IMR-90 (cell line): Measurements from ENCODE around the gene DDIAS. TPM values are rescaled to one million over a fixed set of nuclear protein-coding genes. Genes with fewer than 3 reads are reported as not detected.

Experiments
- ATAC-seq: fragments of 200-7000 bp; cut with Tn5 transposase; 2 replicates; pipeline ENCODE4 v1.9.1; 2020; ENCODE audit warnings: low read depth, mild to moderate bottlenecking, moderate library complexity
- BruUV-seq: library from RNA; stranded (reverse); fragments of 400-500 nt; replicated peaks from 2 replicates; lab custom pipeline; 2021; lab: Mats Ljungman, UMichigan
- CTCF ChIA-PET: fragments of 300-600 bp; formaldehyde crosslinking; extraction: SDS; loops from one replicate; lab custom pipeline; 2021; ENCODE audit warnings: antibody characterized with exemption; lab: Yijun Ruan, JAX
- POLR2A ChIA-PET: fragments of 300-600 bp; sonication (Branson Sonifier 250); formaldehyde crosslinking; loops from one replicate; lab custom pipeline; 2022; ENCODE audit warnings: antibody characterized with exemption; ENCODE audit not compliant: unreplicated experiment; lab: Charles Lee
- DNase-seq: peaks from one replicate; pipeline ENCODE4 v3.0.0; 2013
- H2AFZ ChIP-seq: replicated peaks from 2 replicates; pipeline ENCODE3; 2013; ENCODE audit warnings: low read length, mild to moderate bottlenecking; ENCODE audit not compliant: poor library complexity
- H2AK5ac ChIP-seq: 2 replicates; pipeline ENCODE4 v1.6.1; 2013; ENCODE audit warnings: low read depth, low read length, inconsistent platforms
- H2AK9ac ChIP-seq: replicated peaks from 2 replicates; pipeline ENCODE3; 2013; ENCODE audit warnings: mild to moderate bottlenecking, low read depth, low read length, moderate library complexity; ENCODE audit not compliant: poor library complexity
- H2BK120ac ChIP-seq: 2 replicates; pipeline ENCODE4 v1.6.1; 2013; ENCODE audit warnings: low read depth, low read length, inconsistent platforms
- H2BK15ac ChIP-seq: 3 replicates; pipeline ENCODE4 v1.6.1; 2013; ENCODE audit warnings: low read depth, low read length, inconsistent platforms
- H2BK20ac ChIP-seq: 2 replicates; pipeline ENCODE4 v1.6.1; 2013; ENCODE audit warnings: low read depth, mild to moderate bottlenecking, inconsistent platforms, low read length, moderate library complexity
- H2BK5ac ChIP-seq: 2 replicates; pipeline ENCODE4 v1.6.1; 2013; ENCODE audit warnings: mild to moderate bottlenecking, low read depth, low read length, inconsistent platforms; ENCODE audit not compliant: poor library complexity, severe bottlenecking
- H3K14ac ChIP-seq: replicated peaks from 2 replicates; pipeline ENCODE4 v1.6.1; 2013; ENCODE audit warnings: low read depth, low read length, inconsistent platforms
- H3K18ac ChIP-seq: 2 replicates; pipeline ENCODE4 v1.6.1; 2013; ENCODE audit warnings: low read depth, low read length, control low read depth
- H3K23ac ChIP-seq: 2 replicates; pipeline ENCODE4 v1.6.1; 2013; ENCODE audit warnings: low read depth, low read length, inconsistent platforms
- H3K27ac ChIP-seq: 2 replicates; pipeline ENCODE4 v1.5.1; 2013; ENCODE audit warnings: mild to moderate bottlenecking, control low read depth, low read length; ENCODE audit not compliant: insufficient read depth
- H3K27me3 ChIP-seq: 2 replicates; pipeline ENCODE4 v1.6.1; 2013; ENCODE audit warnings: low read length; ENCODE audit not compliant: control insufficient read depth, insufficient read depth
- H3K36me3 ChIP-seq: 2 replicates; pipeline ENCODE4 v1.6.1; 2013; ENCODE audit warnings: low read length, mixed read lengths; ENCODE audit not compliant: control insufficient read depth, insufficient read depth
- H3K4ac ChIP-seq: 2 replicates; pipeline ENCODE4 v1.6.1; 2013; ENCODE audit warnings: low read depth, low read length, inconsistent platforms
- H3K4me1 ChIP-seq: 2 replicates; pipeline ENCODE4 v1.6.1; 2013; ENCODE audit warnings: low read length, mixed read lengths; ENCODE audit not compliant: control insufficient read depth, insufficient read depth
- H3K4me2 ChIP-seq: 2 replicates; pipeline ENCODE4 v1.6.1; 2013; ENCODE audit warnings: low read depth, mild to moderate bottlenecking, control low read depth, low read length, moderate library complexity
- H3K4me3 ChIP-seq: 2 replicates; pipeline ENCODE4 v1.5.1; 2013; ENCODE audit warnings: low read depth, mild to moderate bottlenecking, control low read depth, low read length, moderate library complexity; ENCODE audit not compliant: insufficient read depth
- H3K56ac ChIP-seq: 2 replicates; pipeline ENCODE4 v1.6.1; 2013; ENCODE audit warnings: low read length, inconsistent platforms; ENCODE audit not compliant: insufficient read depth; ENCODE audit errors: extremely low read depth
- H3K79me1 ChIP-seq, 2 experiments: 2 replicates each; pipeline ENCODE4 v1.6.1; 2013; ENCODE audit warnings: low read length in 2 of 2, inconsistent platforms in 1 of 2, low read depth in 1 of 2
- H3K9ac ChIP-seq: 2 replicates; pipeline ENCODE4 v1.6.1; 2013; ENCODE audit warnings: low read depth, low read length, control low read depth
- H3K9me1 ChIP-seq: 2 replicates; pipeline ENCODE4 v1.6.1; 2013; ENCODE audit warnings: low read length, inconsistent platforms; ENCODE audit not compliant: insufficient read depth
- H3K9me3 ChIP-seq: 2 replicates; pipeline ENCODE4 v1.6.1; 2013; ENCODE audit warnings: low read length; ENCODE audit not compliant: control insufficient read depth, insufficient read depth
- H4K20me1 ChIP-seq: 2 replicates; pipeline ENCODE4 v1.6.1; 2013; ENCODE audit warnings: low read length, inconsistent platforms; ENCODE audit not compliant: insufficient read depth
- H4K5ac ChIP-seq: 2 replicates; pipeline ENCODE4 v1.6.1; 2013; ENCODE audit warnings: mild to moderate bottlenecking, low read depth, low read length, control low read depth
- H4K8ac ChIP-seq, 2 experiments: 2 replicates each; pipeline ENCODE4 v1.6.1; 2013; ENCODE audit warnings: low read depth in 2 of 2, low read length in 2 of 2, control low read depth in 1 of 2, inconsistent platforms in 1 of 2
- H4K91ac ChIP-seq: 2 replicates; pipeline ENCODE4 v1.6.1; 2013; ENCODE audit warnings: low read depth, low read length, inconsistent platforms; ENCODE audit not compliant: insufficient read depth
- BHLHE40 ChIP-seq: fragments of 150-350 bp; IDR thresholded peaks from 2 replicates; pipeline ENCODE4 v1.6.1; 2016; ENCODE audit warnings: mild to moderate bottlenecking, low read depth, low read length
- CEBPB ChIP-seq: IDR thresholded peaks from 2 replicates; pipeline ENCODE4 v1.6.1; 2012; ENCODE audit warnings: low read depth, low read length, improper control_type of control experiment
- CHD1 ChIP-seq: IDR thresholded peaks from 2 replicates; pipeline ENCODE4 v1.6.1; 2012; ENCODE audit warnings: low read depth, low read length, improper control_type of control experiment
- CTCF ChIP-seq: conservative IDR thresholded peaks from 2 replicates; pipeline ENCODE4 v1.5.1; 2012; ENCODE audit warnings: mild to moderate bottlenecking, low read depth, low read length, improper control_type of control experiment
- ELK1 ChIP-seq: fragments of 150-350 bp; IDR thresholded peaks from 2 replicates; pipeline ENCODE4 v1.6.1; 2016; ENCODE audit warnings: low read depth, mild to moderate bottlenecking, low read length, moderate library complexity, borderline replicate concordance
- FOS ChIP-seq: fragments of 150-350 bp; IDR thresholded peaks from 2 replicates; pipeline ENCODE4 v1.6.1; 2016; ENCODE audit warnings: low read depth, low read length
- MXI1 ChIP-seq: IDR thresholded peaks from 2 replicates; pipeline ENCODE4 v1.6.1; 2012; ENCODE audit warnings: low read depth, mild to moderate bottlenecking, low read length, moderate library complexity, borderline replicate concordance
- POLR2A ChIP-seq: IDR thresholded peaks from 2 replicates; pipeline ENCODE4 v1.6.1; 2012; ENCODE audit warnings: mild to moderate bottlenecking, low read depth, low read length
- RCOR1 ChIP-seq: IDR thresholded peaks from 2 replicates; pipeline ENCODE4 v1.6.1; 2012; ENCODE audit warnings: mild to moderate bottlenecking, low read length, improper control_type of control experiment; ENCODE audit not compliant: insufficient replicate concordance
- WGBS, 2 experiments: methylation state at CpG; one replicate each; pipeline versions ENCODE4 v1.1.5 to v1.1.7; 2013; ENCODE audit warnings: missing lambda C conversion rate in 2 of 2; ENCODE audit not compliant: insufficient read length in 1 of 2; ENCODE audit errors: extremely low coverage in 2 of 2; 5-methylcytosine and 5-hydroxymethylcytosine counted together
- dilution Hi-C: fragments of 300-500 bp; cut with HindIII; formaldehyde crosslinking; loops from one replicate; pipeline ENCODE4 v1.14.3; 2018; ENCODE audit warnings: low sequenced_read_pairs; ENCODE audit not compliant: unreplicated experiment
- in situ Hi-C: fragments of 300-500 bp; cut with MboI; formaldehyde crosslinking; loops from 3 replicates; pipeline ENCODE4 v1.14.3; 2019; ENCODE audit warnings: low sequenced_read_pairs, inconsistent platforms, mixed read lengths
- intact Hi-C: fragments of 100-400 bp; cut with micrococcal nuclease; formaldehyde crosslinking; loops from 2 replicates; pipeline ENCODE4 v1.10.0; 2022
- polyA plus RNA-seq, 3 experiments: library from polyadenylated mRNA; depleted of rRNA; stranded (reverse); fragments of >200 nt; gene quantifications; 2 replicates each; pipeline ENCODE4 v1.2.3, GENCODE V29; 2012; ENCODE audit warnings: low replicate concordance in 1 of 3
- total RNA-seq: library from RNA; depleted of rRNA; stranded (reverse); fragments of >200 nt; gene quantifications from 2 replicates; pipeline ENCODE4 v1.2.3, GENCODE V29; 2012

The DDIAS gene
- total and polyA plus RNA-seq, 2 of the 4 experiments (the other 2 are of a cell fraction): 4.3 to 15.8 TPM

GRCh38 chr11:82909015-82909640 is 7.6 kb downstream of the DDIAS start:
- Histone ChIP-seq H3K4me3 (no peak overlapping the region), H2AK5ac (no peak overlapping the region), H2BK120ac (no peak overlapping the region), H4K20me1 (no peaks in the 10 kb centered on the region), H3K9me1 (no peaks in the 10 kb centered on the region), H4K8ac (no peak overlapping the region), H3K27me3 (no peaks in the 10 kb centered on the region), H2AK9ac (no peak overlapping the region), H3K4ac (no peak overlapping the region), H3K56ac (no peak overlapping the region), H3K4me1 (no peaks in the 10 kb centered on the region), H2BK5ac (no peak overlapping the region), H3K27ac (no peak overlapping the region), H4K91ac (no peak overlapping the region), H4K5ac (no peak overlapping the region), H3K18ac (no peak overlapping the region), H3K9ac (no peak overlapping the region), H2BK15ac (no peak overlapping the region), H3K4me2 (no peak overlapping the region), H3K14ac (no peak overlapping the region), H2AFZ (no peak overlapping the region), H2BK20ac (no peak overlapping the region), H3K79me1 (peaks cover 8 to 18% of the 10 kb centered on the region in 2 experiments; a peak in 3 of 4 replicates), H3K9me3 (no peaks in the 10 kb centered on the region; the same call in 1 of the 2 replicates), H3K36me3 (no peaks in the 10 kb centered on the region), H3K23ac (no peak overlapping the region)
- in situ Hi-C loops: loop anchor here (5.0 to 25.0 kb wide), 4 partner anchors 166 to 903 kb away; partner anchors contain the start of gene RAB30
- dilution Hi-C loops: no loop called here
- ATAC-seq (no peak), DNase-seq (peak; percentile 1)
- POLR2A ChIA-PET: no interaction called here
- intact Hi-C loops: loop anchor here (5.0 kb wide), 1 partner anchor 908 kb away; no protein-coding TSS in a partner anchor
- no CpG with 5 or more reads among the region's 7 CpGs for WGBS, 2 experiments
- BruUV-seq: no TSS peak
- CTCF ChIA-PET: no interaction called here
- TF ChIP-seq BHLHE40: no peak
- no peak for TF ChIP-seq CTCF
- TF ChIP-seq MXI1: no peak
- no peak for TF ChIP-seq CHD1
- TF ChIP-seq FOS: no peak
- no peak for TF ChIP-seq ELK1
- TF ChIP-seq RCOR1: no peak
- no peak for TF ChIP-seq CEBPB
- TF ChIP-seq POLR2A: no peak
